GM18519 (cell line): ENCODE measurements around the gene AIMP1.
"Not testable (repeated sequence)": the region's sequence is repeated elsewhere in the genome, so short reads cannot be mapped to it uniquely, and the experiment has no call there.

Experiments used
- ATAC-seq: cut with Tn5 transposase; IDR thresholded peaks from one replicate; pipeline ENCODE4 v1.9.1; 2021; ENCODE audit warnings: mild to moderate bottlenecking, moderate library complexity; ENCODE audit not compliant: unreplicated experiment, low FRiP score

The AIMP1 gene

GRCh38 chr4:106344647-106344970, 28.3 kb downstream of the AIMP1 start:
- ATAC-seq = no peak

DNA sequence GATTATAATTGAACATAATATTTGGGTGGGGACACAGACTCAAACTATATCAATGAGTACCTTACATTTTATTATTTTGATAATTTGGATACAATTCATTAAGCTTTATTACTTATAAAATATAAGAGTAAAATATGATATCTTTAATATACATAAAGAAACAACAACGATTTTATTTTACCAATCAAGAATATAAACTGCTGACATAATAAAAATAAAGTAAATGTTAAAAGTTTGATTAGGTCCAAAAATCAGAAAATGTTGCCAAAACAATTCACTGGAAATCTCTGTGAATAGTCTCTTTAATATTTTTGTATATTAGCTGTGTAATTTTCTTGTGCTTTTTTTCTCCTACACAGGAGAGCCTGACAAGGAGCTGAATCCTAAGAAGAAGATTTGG, 30.8 kb downstream of the AIMP1 start:
- no peak for ATAC-seq

- no peak for ATAC-seq
These were observed 34.7 kb downstream of the AIMP1 start for GRCh38 chr4:106351016-106351415.

DNA sequence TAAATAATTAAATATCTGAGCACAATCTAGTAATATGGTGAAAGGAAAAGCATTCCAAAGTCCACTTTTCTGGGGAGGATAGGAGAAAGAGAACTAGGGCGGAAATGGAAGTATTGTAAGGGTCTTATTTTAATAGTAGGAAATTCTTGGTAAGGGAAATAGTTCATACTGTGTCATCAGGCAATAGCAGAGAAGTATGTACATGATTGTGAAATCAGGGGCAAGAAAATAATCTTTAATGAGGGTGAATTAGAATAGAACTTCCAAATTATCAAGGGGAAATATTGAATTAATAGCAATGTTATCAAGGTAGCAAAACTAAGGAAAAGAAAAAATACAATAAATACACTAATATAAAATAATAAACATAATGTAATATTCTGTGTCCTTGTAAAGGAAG, 37.4 kb downstream of the AIMP1 start:
- no peak for ATAC-seq

- ATAC-seq = no peak
These were observed 38.8 kb downstream of the AIMP1 start for GRCh38 chr4:106355193-106355592.

GRCh38 chr4:106358899-106359298, 42.5 kb downstream of the AIMP1 start:
- no peak for ATAC-seq

GRCh38 chr4:106362086-106362825, 45.9 kb downstream of the AIMP1 start:
- no peak for ATAC-seq

- no peak for ATAC-seq
These were observed 47.9 kb downstream of the AIMP1 start for GRCh38 chr4:106364282-106364681.

DNA sequence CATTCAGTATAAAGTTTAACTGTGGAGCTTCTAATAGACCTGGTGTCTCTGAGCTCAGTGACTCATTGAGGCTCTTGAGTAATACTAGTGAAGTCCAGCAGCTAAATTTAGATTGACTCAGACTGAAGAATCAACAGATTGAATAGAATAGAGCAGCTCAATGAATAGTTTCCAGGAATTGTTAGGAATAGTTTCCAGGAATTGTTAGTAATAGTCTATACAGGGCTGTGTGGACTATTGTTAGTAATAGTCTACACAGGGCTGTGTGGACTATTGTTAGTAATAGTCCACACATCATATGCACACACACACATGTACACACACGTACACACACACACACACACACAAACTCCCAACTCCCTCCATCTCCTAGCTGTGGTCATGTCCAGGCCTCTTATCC, 49.3 kb downstream of the AIMP1 start:
- ATAC-seq = no peak

DNA sequence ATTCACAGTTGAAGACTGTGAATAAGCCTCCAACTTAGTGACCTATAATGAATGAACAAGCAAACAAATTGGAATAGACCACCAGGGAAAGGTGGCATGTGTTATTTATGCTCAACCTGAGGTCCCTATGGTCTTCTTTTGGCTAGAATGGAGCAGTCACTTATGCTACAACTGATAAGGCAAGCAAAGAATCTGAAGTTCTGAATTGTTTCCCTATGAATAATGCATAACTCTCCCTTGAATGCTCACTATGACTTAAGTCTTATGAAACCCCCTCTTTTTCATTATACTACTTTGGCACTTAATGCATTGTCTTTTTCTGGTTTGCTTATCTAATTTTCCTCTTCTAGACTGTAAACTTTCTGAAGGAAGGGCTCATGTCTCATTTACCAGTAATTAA, 49.7 kb downstream of the AIMP1 start:
- no peak for ATAC-seq

DNA sequence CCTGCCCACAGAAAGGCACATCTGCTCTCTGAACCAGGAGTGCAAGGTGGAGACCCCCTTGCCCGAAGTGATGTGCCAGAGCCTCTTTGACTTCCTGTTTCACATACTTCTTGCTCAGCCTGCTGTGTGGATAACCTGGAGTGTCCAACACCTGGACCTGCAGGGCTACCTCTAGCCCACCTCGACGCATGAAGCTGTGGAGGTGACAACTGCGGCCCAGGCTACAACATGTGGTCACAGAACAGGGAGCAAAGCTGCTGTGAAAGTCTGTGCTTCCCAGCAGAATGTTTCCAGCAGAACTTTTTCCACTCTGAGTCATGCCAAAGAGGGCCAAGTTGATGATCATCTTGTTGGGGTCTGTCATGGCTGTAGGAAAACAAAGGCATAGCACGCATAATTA, 50.7 kb downstream of the AIMP1 start:
- no peak for ATAC-seq

DNA sequence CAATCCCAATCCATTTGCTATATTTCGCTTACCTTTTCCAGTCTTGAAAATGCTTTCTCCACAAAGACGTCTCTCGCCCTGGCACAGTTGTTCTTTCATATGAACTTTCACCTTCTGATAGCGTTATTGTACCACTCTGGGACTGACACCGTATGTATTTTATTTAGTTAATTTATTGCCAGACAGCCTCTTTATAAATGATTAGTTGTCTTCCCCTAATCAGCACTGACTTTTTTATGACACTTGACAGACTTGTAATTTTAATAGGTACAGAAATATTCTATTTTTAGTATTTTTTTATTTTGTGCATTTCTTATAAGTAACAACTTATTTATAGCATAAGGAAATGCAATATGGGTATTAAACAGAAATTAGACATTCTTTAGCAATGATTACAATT, 52.3 kb downstream of the AIMP1 start, which contains the start of gene GIMD1:
GIMD1 (minus strand) TSS at position 101 of the 400 bp plus-strand sequence. CDS start 1,343 bp downstream, outside the sequence.
- no peak for ATAC-seq

GRCh38 chr4:106369456-106370060, 53.2 kb downstream of the AIMP1 start:
- ATAC-seq = peak; percentile 89

DNA sequence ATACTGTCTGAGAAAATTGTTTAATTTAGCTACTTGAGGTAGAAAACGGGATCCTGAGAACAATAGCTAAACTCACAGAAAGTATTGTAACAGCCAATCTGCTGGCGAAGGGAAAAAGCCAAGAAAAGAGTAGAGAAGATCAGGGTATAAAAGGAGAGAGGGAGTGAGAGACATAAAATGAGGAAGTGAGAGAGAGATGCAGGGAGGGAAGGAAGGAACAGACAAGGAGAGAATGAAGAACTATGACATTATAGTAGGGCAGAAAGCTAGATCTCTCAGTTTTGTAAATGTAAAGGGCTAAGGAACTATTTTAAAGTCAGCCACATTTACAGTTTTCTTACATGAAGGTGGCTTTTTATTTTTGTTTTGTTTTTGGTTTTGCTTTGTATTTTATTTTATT, 53.9 kb downstream of the AIMP1 start:
- ATAC-seq = no peak

GRCh38 chr4:106371161-106371560, 54.8 kb downstream of the AIMP1 start:
- ATAC-seq = no peak

GRCh38 chr4:106373026-106373425, 56.7 kb downstream of the AIMP1 start:
- ATAC-seq = no peak

DNA sequence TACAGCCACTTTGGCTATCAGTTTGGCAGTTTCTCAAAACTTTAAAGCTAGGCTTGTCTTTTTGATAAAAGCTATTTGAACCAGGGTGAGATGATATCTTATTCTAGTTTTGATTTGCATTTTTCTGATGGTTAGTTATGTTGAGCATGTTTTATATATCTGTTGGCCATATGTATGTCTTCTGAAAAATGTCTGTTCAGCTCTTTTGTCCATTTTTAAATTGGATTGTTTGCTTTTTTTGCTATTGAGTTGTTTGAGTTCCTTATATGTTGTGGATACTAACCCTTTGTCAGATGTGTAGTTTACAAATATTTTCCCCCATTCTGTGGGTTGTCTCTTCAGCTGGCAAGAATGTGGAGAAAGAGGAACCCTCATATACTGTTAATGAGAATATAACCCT, 63.8 kb downstream of the AIMP1 start:
- no peak for ATAC-seq

DNA sequence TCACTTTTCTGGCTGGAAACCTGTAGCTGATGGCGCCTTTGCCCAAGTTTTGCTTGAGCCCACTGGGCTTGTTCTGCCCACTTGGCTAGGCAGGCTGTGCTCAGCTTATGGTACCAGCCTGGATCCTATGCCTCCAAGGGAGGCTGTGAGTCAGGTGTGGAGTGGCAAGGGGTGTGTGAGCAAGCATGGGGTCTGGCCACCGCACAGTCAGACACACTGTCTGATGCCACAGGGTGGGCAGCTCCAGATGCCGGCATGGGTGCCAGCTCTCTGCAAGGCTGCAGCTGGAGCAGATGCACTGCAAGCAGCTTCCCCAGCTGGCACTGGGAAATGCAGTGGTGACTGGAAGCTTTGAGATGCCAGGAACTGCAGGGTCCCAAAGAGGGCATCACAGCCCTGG, 68.5 kb downstream of the AIMP1 start:
- no peak for ATAC-seq

GRCh38 chr4:106385853-106386393, 69.6 kb downstream of the AIMP1 start:
- no peak for ATAC-seq

GRCh38 chr4:106395582-106395981, 79.2 kb downstream of the AIMP1 start:
- ATAC-seq = no peak

DNA sequence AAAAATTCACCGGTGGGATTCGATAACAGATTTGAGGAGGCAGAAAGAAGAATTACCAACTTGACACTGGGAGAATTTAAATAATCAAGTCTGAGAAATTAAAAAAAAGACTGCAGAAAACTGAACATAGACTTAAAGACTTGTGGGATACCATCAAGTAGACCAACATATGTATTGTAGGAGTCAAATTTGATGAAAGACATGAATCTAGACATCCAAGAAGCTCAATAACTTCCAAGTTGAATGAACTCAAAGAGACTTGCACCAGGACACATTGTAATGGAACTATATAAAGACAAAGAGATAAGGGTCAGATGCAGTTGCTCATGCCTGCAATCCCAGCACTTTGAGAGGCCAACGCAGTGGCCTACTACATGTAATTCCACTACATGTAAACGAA, 82.5 kb downstream of the AIMP1 start:
- not testable (repeated sequence) for ATAC-seq
